HG03064 (cell line): ENCODE results near the gene PLD4.
"Not testable (repeated sequence)": the region's sequence is repeated elsewhere in the genome, so short reads cannot be mapped to it uniquely, and the experiment has no call there.

Experiments
- ATAC-seq: cut with Tn5 transposase; IDR thresholded peaks from one replicate; pipeline ENCODE4 v1.9.1; 2021; ENCODE audit warnings: low read depth; ENCODE audit not compliant: unreplicated experiment

The PLD4 gene

GRCh38 chr14:104924421-104925213 lies at the start of gene PLD4:
Gene PLD4 (plus strand): TSS chr14:104924879. CDS start chr14:104927141, 2,262 bp downstream.
- no peak for ATAC-seq

GRCh38 chr14:104875412-104875751 lies 49.3 kb upstream of the PLD4 start:
- ATAC-seq, result no peak

DNA sequence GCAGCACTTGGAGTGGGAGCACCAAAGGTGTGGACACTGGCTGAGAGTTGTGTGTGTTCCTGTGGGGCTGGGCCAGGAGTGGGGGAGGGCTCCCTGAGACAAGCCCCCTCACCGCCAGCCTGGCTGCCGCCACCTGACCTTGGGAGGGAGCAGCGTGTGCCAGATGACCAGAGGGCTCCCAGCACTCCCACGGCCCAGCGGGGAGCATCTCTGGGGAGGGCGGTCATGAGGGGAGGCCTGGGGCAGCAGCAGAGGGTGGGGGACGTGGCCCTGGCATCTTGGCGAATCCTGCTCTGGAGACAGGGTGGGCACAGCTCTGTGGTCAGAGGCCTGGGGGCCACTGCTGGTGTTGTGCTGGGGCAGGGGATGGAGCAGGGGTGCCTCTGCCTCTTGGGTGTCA lies 48.9 kb upstream of the PLD4 start:
- no peak for ATAC-seq

DNA sequence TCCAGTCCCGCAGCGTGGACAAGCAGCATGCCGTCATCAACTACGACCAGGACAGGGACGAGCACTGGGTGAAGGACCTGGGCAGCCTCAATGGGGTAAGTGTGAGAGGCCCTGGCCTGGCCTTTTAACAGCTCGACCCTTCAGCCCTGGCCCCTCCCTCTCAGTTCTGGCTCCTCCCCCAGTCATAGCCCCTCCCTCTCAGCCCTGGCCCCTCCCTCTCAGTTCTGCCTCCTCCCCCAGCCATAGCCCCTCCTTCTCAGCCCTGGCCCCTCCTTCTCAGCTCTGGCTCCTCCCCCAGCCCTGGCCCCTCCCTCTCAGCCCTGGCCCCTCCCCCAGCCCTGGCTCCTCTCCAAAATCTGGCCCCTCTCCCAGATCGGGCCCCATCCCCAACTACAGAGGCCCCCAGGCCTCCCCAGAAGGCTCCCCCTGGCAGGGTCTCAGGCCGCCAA lies 48.4 kb upstream of the PLD4 start:
- ATAC-seq, result no peak

DNA sequence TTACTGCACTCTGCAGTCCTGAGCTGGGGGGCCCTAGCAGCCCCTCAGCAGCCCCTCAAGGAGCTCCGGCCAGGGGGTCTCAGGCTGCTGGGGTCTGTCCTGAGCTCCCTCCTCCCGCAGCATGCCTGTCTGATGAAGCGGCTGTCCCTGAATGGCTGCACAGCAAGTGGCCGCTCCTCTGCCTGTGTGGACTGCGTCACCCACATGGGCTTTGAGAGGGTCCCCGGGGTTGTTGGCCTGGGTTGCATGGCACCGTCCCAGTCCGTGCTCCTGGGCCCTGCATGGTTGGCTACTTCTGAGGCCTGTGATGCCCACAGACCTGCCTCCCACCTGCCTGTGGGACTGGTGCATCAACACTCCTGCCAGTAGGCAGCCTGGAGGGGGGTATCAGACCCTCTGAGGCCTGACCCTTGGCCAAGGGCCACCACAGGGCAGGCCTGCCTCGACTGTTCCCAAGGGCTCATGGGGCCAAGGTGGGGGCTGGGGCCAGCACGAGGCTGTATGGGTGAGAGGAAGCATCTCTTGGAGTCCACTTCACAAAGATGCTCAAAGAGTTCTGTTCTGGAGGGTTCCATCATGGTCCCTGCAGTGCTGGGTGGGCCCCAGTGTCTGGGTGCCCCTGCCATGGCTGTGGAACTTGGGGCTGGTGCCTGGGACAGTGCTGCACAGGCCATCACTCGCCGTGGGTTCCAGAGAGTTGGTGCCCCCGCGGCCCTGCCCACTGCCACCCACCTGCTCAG lies 47.4 kb upstream of the PLD4 start:
- ATAC-seq, result no peak

DNA sequence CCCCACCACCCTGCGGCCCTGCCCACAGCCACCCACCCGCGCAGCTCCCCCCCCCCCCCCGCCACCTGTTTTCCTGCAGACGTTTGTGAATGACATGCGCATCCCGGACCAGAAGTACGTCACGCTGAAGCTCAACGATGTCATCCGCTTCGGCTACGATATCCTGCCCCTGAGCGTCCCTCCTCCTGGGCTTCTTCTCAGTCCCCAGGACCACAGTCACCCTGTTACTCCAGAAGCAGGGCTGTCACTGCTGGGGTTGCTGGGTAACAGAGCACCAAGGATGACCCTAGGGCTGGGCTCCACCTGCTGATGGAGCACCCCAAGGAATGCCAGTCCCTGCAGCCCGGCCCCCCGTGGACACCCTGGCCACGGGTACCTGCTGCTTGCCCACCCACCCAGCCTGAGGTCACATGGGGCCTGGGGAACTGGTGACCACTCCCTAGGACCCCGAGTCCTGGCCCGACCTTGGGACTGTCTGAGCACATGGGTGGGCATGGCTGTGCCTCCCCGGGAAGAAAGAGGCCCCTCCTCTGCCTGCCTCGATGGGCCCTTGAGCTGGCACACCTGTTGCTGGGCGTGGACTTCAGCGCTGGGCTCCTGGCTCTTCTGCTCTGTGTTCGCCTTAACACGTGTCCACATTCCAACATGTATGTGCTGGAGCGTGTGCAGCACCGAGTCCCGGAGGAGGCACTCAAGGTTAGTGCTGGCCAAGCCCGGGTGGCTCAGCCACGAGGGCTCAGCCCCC lies 46.7 kb upstream of the PLD4 start:
- ATAC-seq, result no peak

DNA sequence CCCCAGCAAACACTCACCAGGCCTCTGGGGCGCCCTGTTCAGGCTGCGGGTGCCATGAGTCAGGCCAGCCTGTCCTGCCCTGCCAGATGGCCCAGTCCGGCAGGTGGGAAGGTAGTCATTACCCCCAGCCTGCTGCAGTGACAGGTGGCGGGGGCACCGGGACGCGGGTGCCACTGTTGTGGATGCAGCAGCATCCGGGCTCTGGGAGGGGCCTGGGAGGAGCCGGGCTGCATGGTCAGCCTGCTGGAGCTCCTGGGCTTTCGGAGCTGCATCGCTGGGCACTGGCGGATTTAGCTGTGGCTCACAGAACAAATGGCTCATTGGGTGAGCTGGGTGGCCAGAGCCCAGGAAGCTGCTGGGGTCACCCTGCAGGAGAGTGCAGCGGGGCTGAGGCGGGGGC lies 46.1 kb upstream of the PLD4 start:
- no peak for ATAC-seq

GRCh38 chr14:104879201-104879982 lies 45.3 kb upstream of the PLD4 start:
- no peak for ATAC-seq

DNA sequence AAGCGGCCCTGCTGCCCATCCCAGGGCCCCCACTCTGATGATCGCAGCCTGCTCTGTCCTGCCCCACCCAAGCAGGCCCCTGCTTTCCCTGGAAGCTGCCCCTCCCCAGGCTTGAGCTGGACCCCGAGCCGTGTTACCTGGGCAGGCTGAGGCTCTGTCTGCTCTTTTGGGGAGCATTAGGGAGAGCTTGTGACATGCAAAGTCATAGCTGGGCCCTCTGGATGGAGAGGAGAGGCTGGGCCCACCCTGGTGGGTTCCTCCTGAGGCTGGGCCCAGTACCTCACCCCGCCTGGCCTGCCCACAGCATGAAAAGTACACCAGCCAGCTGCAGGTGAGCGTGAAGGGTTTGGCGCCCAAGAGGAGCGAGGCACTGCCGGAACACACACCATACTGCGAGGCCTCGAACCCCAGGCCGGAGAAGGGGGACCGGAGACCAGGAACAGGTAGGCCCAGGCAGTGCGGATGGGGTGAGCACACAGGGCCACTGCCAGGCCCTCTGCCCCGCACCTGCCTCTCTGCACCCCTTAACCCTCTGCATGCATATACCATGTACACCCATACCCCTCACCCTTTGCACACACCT lies 44.6 kb upstream of the PLD4 start:
- ATAC-seq, result no peak

GRCh38 chr14:104880584-104881210 lies 44.0 kb upstream of the PLD4 start:
- ATAC-seq, result no peak

DNA sequence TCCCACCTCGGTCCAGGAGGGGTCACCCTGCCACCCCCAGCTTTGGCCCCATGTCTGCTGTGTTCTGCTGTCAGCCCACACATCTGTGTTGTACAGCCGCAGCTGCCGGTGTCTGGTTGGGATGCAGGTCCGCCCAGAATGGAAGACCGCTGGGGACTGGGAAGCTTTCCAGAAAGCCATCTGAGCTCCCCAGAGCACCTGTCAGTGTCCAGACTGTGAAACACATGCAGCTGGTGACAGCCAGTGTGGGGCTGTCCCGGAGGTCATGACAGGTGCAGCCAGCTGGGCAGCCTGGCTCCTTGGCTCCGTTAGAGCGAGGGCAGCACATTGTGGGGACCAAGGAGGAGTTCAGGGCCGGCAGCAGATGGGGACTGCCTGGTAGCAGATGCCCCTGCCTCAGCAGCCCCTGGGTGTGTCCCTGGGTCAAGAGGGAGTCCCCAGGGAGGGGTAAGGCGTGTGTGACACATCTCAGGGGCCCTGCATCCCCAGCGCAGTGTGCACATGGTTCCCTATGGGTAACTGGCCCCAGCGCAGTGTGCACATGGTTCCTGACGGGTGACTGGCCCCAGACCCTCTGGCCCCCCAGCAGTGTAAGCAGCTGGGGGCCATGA lies 43.2 kb upstream of the PLD4 start:
- ATAC-seq, result no peak

DNA sequence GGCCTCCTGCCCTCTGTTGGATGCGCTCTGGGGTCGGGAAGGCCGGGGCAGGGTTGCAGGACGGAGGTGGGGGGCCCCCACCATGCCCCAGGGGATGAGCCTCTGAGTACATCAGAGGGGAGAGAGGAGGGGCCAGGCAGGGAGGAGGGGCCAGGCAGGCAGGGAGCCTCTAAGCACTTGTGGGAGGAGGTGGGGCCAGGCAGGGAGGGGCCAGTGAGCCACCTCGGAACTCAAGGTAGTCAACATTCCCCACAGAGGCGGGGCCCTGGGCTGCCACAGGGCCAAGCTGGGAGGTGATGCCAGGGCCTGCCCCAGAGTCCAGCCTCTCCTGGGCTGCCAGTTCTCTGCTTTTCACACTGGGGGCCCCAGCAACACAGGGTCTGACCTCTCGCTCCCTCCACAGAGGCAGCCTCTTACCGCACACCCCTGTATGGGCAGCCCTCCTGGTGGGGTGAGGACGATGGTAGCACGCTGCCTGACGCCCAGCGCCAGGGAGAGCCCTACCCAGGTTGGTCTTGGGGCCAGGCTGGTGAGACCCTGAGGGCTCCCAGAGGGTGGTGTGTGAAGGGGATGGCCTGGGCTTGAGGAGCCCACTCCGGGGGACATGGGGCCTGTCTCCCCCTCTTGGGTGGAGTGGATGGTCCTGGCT lies 42.2 kb upstream of the PLD4 start:
- no peak for ATAC-seq

GRCh38 chr14:104882991-104883660 lies 41.6 kb upstream of the PLD4 start:
- no peak for ATAC-seq

GRCh38 chr14:104883681-104884361 lies 40.9 kb upstream of the PLD4 start:
- no peak for ATAC-seq

DNA sequence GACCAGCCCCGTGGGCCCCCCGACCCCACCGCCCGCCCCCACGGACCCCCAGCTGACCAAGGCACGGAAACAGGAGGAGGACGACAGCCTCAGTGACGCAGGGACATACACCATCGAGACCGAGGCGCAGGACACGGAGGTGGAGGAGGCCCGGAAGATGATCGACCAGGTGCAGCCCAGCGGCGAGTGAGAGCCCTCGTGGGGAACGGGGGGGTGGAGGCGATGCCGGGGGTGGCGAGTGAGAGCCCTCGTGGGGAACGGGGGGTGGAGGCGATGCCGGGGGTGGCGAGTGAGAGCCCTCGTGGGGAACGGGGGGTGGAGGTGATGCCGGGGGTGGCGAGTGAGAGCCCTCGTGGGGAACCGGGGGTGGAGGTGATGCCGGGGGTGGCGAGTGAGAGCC lies 40.3 kb upstream of the PLD4 start:
- ATAC-seq, result not testable (repeated sequence)

DNA sequence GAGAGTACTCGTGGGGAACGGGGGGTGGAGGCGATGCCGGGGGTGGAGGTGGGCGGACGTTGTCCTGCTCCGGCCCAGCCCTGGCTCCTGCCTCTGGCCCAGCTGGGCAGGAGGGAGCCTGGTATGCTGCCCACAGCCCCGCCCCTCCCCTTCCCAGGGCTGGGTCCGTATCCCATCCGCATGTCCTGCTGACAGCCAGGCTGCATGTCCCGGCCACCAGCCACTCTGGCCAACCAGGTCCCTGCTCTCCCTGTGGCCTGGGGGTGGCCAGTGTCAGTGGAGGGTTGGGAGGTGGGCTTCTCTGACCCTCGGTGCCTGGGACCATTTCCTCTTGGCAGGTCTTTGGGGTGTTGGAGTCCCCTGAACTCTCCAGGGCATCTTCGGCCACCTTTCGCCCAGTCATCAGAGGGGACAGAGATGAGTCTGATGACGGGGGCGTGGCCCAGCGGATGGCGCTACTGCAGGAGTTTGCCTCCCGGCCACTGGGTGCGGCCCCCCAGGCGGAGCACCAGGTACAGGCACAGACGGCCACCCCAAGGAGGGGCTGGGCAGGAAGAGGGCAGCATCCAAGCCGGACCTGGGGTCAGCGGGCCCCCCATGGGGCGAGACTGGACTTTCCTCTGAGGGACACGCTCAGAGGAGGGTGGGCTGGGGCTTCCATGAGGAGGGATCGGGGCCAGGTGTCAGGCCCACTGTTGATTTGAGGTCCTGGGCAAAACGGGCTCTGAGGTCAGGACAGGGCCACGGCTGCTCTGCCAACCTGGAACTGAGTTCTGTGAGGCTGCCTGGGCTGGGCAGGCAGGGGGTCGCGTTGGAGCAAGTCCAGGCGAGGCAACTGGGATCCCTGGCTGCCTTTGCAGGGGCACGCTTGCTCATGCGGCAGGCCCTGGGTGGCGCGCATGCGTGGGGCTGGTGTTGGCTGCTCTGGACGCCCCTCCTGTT lies 39.4 kb upstream of the PLD4 start:
- ATAC-seq, result no peak
